Pons (tissue), 1 donor: ENCODE results near the gene GFOD1.

Experiments
- DNase-seq: peaks from one replicate; pipeline ENCODE4 v3.0.0-alpha.2; 2016; ENCODE audit warnings: low spot score

The GFOD1 gene

GRCh38 chr6:13375360-13375878, 112.0 kb downstream of the GFOD1 start:
- DNase-seq: no peak

GRCh38 chr6:13373919-13374318, 113.5 kb downstream of the GFOD1 start:
- no peak for DNase-seq

- no peak for DNase-seq
Measured at GRCh38 chr6:13373488-13373886, 113.9 kb downstream of the GFOD1 start.

GRCh38 chr6:13372688-13373487, 114.5 kb downstream of the GFOD1 start:
- no peak for DNase-seq

GRCh38 chr6:13372076-13372475, 115.3 kb downstream of the GFOD1 start:
- no peak for DNase-seq

GRCh38 chr6:13371421-13372072, 115.9 kb downstream of the GFOD1 start:
- peak; percentile 73 for DNase-seq

- DNase-seq: no peak
Measured at GRCh38 chr6:13370623-13371022, 116.8 kb downstream of the GFOD1 start.

- no peak for DNase-seq
Measured at GRCh38 chr6:13369591-13369990, 117.8 kb downstream of the GFOD1 start.

GRCh38 chr6:13368731-13369115, 118.7 kb downstream of the GFOD1 start:
- no peak for DNase-seq

- DNase-seq: no peak
Measured at GRCh38 chr6:13368079-13368730, 119.2 kb downstream of the GFOD1 start.

- DNase-seq: no peak
Measured at GRCh38 chr6:13367396-13367795, 120.0 kb downstream of the GFOD1 start.

- no peak for DNase-seq
Measured at GRCh38 chr6:13365320-13365719, 122.1 kb downstream of the GFOD1 start.

- no peak for DNase-seq
Measured at GRCh38 chr6:13364842-13365241, 122.6 kb downstream of the GFOD1 start.

- DNase-seq: no peak
Measured at GRCh38 chr6:13362412-13362811, 125.0 kb downstream of the GFOD1 start.

- no peak for DNase-seq
Measured at GRCh38 chr6:13360671-13361540, 126.5 kb downstream of the GFOD1 start.

- no peak for DNase-seq
Measured at GRCh38 chr6:13359287-13359686, 128.1 kb downstream of the GFOD1 start.

GRCh38 chr6:13358511-13358910, 128.9 kb downstream of the GFOD1 start:
- DNase-seq: peak; percentile 39

- peak; percentile 73 for DNase-seq
Measured at GRCh38 chr6:13357551-13358075, 129.8 kb downstream of the GFOD1 start.

GRCh38 chr6:13355999-13356785, 131.2 kb downstream of the GFOD1 start:
- DNase-seq: no peak

GRCh38 chr6:13355043-13355945, 132.1 kb downstream of the GFOD1 start:
- DNase-seq: peak; percentile 32
